ENCODE data around the gene PON1.

DNA sequence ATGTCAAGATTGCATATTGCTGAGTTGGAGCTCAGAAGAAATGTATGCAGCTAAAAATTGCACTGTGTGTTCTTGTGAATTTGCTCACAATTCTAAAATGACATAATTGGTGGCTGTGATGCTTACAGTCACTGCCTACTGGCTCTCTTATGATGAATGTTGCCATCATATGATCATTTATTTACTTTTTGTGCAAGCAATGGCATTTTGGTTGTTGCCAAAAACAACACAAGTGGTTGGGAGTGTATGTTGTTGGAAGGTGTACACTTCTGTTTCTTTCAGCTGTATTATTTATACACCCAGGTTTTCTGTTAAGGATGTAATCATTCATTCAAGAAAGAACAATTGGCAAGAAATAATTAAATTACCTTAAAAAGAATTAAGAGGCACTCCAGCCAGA, 28.9 kb downstream of the PON1 start:
- TF ChIP-seq, protein P1, sequence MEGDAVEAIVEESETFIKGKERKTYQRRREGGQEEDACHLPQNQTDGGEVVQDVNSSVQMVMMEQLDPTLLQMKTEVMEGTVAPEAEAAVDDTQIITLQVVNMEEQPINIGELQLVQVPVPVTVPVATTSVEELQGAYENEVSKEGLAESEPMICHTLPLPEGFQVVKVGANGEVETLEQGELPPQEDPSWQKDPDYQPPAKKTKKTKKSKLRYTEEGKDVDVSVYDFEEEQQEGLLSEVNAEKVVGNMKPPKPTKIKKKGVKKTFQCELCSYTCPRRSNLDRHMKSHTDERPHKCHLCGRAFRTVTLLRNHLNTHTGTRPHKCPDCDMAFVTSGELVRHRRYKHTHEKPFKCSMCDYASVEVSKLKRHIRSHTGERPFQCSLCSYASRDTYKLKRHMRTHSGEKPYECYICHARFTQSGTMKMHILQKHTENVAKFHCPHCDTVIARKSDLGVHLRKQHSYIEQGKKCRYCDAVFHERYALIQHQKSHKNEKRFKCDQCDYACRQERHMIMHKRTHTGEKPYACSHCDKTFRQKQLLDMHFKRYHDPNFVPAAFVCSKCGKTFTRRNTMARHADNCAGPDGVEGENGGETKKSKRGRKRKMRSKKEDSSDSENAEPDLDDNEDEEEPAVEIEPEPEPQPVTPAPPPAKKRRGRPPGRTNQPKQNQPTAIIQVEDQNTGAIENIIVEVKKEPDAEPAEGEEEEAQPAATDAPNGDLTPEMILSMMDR (IDR thresholded peaks at IDR 0.05): no peak
- TF ChIP-seq POLR2A (IDR thresholded peaks at IDR 0.05) (no peak), EP300 (IDR thresholded peaks at IDR 0.05) (no peak)
